Amniotic stem cell (primary cell): ENCODE results near the gene LGALS9.

Source experiments
- DNase-seq: peaks from one replicate; lab custom pipeline; 2025; lab: John Stamatoyannopoulos, UW

LGALS9 gene

GRCh38 chr17:27630607-27631410, at the start of gene LGALS9:
Gene LGALS9 (plus strand): TSS chr17:27631188. CDS start chr17:27631266, 78 bp downstream.
- DNase-seq = no peak

GRCh38 chr17:27582696-27583095, 48.3 kb upstream of the LGALS9 start:
- no peak for DNase-seq

GRCh38 chr17:27585153-27585681, 45.8 kb upstream of the LGALS9 start:
- no peak for DNase-seq

GRCh38 chr17:27585792-27586191, 45.2 kb upstream of the LGALS9 start:
- DNase-seq = no peak

GRCh38 chr17:27586203-27586721, 44.7 kb upstream of the LGALS9 start:
- peak; percentile 29 for DNase-seq

GRCh38 chr17:27588354-27588753, 42.6 kb upstream of the LGALS9 start:
- no peak for DNase-seq

GRCh38 chr17:27590864-27591263, 40.1 kb upstream of the LGALS9 start:
- DNase-seq = no peak

GRCh38 chr17:27591986-27592385, 39.0 kb upstream of the LGALS9 start:
- DNase-seq = no peak

GRCh38 chr17:27593232-27593856, 37.6 kb upstream of the LGALS9 start:
- no peak for DNase-seq

GRCh38 chr17:27593857-27594255, 37.1 kb upstream of the LGALS9 start:
- DNase-seq = no peak

- no peak for DNase-seq
These were observed 35.8 kb upstream of the LGALS9 start for GRCh38 chr17:27595208-27595607.

- no peak for DNase-seq
These were observed 34.9 kb upstream of the LGALS9 start for GRCh38 chr17:27596096-27596495.

- DNase-seq = no peak
These were observed 34.3 kb upstream of the LGALS9 start for GRCh38 chr17:27596566-27597187.

- DNase-seq = no peak
These were observed 33.8 kb upstream of the LGALS9 start for GRCh38 chr17:27597188-27597580.

GRCh38 chr17:27597783-27598320, 33.1 kb upstream of the LGALS9 start:
- no peak for DNase-seq

- no peak for DNase-seq
These were observed 32.5 kb upstream of the LGALS9 start for GRCh38 chr17:27598337-27599050.

GRCh38 chr17:27600471-27600870, 30.5 kb upstream of the LGALS9 start:
- no peak for DNase-seq

- DNase-seq = peak; percentile 25
These were observed 29.7 kb upstream of the LGALS9 start for GRCh38 chr17:27601069-27601974.

GRCh38 chr17:27601975-27602302, 29.0 kb upstream of the LGALS9 start:
- DNase-seq = no peak

- DNase-seq = peak; percentile 32
These were observed 28.1 kb upstream of the LGALS9 start for GRCh38 chr17:27602721-27603420.
